HG03378 (cell line): ENCODE data around the gene CHTOP.
"Not testable (repeated sequence)": the region's sequence is repeated elsewhere in the genome, so short reads cannot be mapped to it uniquely, and the experiment has no call there.

Source experiments
- ATAC-seq: cut with Tn5 transposase; IDR thresholded peaks from one replicate; pipeline ENCODE4 v1.9.1; 2021; ENCODE audit warnings: mild to moderate bottlenecking, moderate library complexity; ENCODE audit not compliant: unreplicated experiment

Gene CHTOP

DNA sequence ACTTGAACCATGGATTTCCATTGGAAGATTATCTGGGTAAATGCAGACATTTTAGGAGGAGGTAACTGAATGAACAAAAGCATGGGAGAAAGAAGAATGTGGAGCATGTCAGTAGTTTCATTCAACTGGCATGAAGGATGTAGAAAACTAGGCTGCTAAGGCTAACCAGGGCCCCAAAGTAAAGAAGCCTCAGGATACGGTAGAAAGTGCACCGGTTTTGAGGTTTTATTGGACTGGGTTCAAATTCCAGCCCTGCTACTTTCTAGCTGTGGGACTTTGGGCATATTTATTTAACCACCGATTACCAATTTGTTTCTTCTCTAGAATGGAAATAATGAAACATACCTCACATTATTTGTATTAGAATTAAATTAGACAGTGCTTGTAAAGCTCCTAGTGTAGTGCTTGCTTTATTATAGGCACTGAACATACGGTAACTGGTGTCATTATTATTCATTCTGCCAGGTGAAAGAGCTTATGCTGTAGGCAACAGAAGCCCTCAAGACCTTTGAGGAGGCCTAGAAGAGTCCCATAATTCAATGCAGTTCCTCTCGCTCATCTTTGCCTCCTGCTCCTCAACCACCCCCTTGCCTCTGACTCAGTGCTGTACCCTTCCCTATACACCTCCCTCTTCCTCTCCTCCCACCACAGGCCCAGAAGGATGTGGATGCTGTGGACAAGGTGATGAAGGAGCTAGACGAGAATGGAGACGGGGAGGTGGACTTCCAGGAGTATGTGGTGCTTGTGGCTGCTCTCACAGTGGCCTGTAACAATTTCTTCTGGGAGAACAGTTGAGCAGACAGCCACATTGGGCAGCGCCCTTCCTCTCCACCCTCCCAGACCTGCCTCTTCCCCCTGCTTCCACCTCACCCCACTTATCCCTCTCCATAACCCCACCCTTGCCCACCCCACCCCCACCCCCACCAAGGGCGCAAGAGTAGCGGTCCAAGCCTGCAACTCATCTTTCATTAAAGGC is 2.5 kb upstream of the CHTOP start:
- no peak for ATAC-seq

DNA sequence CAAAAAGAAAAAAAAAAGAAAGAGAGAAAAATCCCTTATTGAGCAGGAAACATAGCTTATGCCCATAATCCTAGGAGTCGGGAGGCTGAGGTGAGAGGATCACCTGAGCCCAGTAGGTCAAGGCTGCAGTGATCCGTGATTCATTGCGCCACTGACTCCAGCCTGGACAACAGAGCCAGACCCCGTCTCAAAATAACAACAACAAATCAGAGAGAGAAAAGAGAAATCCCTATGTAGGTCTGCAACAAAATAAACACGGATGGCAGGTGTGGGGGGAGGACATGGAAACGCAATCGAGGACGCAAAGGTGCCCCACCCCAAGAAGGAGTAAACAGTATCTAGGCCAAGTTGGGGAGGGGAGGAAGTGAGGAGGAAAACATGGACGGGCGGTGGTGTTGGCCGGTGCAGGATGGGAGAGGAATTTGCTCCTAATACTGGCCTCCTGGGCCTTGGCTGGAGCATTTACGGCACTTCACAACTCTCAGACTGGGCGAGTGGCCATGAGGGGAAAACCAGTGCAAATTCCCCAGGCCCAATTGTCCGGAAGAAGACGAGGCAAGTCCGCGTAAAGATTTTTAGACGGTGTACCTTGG is 609 bp upstream of the CHTOP start:
- ATAC-seq = no peak

DNA sequence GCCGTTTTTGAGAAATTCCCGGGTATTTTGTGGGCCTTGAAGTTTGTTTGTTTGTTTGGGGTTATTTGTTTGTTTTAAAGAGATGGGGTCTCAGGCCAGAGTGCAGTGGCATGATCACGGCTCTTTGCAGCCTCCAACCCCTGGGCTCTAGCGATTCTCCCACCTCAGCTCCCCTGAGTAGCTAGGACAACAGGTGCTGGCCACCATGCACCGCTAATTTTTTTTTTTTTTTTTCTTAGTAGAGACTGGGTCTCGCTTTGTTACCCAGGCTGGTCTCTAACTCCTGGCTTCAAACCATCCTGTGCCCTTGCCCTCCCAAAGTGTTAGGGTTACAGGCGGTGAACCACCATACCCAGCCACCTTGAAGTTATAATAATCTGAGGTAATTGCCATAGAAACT is 2.0 kb downstream of the CHTOP start:
- no peak for ATAC-seq

DNA sequence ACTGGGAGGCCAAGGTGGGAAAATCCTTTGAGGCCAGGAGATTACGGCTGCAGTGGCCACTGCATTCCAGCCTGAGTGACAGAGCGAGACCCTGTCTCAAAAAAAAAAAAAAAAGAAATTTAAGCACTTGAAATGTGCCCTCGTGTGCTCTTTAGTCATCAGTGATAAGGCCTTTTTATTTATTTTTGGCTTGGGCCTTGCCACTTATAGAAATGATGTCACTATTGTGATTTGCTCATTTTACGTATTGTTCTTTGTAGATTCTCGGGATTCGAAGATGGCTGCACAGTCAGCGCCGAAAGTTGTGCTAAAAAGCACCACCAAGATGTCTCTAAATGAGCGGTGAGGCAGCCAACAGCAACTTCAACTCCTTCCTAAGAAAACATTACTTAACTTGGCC is 2.4 kb downstream of the CHTOP start:
- ATAC-seq = no peak

DNA sequence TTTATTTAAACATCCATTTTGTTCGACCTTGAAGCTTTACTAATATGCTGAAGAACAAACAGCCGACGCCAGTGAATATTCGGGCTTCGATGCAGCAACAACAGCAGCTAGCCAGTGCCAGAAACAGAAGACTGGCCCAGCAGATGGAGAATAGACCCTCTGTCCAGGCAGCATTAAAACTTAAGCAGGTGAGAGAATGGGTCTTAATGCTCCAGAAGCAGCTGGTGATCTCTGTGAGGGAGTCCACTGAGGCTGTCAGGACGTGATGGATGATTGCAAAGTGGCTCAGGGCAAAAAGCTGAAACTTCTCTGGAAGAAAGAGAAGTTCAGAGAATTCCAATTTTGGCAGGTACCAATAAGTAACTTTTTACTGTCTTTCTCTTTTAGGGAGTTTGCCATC is 4.4 kb downstream of the CHTOP start:
- ATAC-seq = no peak

DNA sequence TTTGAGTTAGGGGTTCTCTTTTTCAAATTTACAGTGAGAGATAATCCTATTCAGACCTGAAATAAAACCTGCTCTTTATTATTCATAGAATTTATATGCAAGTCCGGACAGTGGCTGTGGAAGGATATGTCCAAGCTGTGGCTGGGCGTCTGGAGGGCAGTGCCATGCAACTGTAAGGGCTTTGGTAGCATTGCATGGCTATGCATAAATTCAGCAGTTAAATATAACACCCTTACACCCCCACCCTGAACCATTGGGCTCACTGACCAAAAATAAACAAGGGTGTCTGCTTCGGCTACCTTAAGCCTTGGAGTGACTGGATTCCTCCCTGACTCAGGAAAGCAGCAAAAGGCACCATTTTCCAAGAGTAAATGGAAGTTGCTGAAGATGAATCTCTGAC is 5.4 kb downstream of the CHTOP start:
- ATAC-seq = no peak

DNA sequence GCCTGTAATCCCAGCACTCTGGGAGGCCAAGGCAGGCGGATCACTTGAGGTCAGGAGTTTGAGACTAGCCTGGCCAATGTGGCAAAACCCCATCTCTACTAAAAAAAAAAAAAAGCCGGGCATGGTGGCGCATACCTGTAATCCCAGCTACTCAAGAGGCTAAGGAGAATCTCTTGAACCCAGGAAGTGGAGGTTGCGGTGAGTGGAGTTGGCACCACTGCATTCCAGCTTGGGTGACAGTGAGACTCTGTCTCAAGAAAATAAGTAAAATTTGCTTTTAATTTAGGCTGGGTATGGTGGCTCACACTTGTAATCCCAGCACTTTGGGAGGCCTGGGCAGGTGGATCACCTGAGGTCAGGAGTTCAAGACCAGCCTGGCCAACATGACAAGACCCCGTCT is 6.3 kb downstream of the CHTOP start:
- ATAC-seq = not testable (repeated sequence)

DNA sequence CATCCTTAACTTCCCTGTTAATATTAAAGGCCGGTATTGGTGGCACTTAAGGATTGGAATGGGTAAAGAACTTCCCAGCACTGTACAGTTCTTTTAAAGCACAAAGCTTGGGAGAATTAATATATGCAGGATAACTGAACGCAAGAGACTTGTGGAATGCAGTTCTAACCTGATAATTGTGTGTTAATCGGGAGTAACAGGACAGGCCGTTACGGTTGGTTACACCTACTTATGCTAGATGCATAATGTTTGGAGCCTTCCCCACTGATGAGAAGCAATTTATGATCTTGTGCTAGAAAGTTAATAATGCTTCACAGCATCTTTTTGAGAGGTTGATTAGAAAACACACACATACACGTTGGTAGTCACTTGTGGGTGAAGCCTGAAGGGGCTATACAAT is 7.0 kb downstream of the CHTOP start:
- ATAC-seq = no peak

DNA sequence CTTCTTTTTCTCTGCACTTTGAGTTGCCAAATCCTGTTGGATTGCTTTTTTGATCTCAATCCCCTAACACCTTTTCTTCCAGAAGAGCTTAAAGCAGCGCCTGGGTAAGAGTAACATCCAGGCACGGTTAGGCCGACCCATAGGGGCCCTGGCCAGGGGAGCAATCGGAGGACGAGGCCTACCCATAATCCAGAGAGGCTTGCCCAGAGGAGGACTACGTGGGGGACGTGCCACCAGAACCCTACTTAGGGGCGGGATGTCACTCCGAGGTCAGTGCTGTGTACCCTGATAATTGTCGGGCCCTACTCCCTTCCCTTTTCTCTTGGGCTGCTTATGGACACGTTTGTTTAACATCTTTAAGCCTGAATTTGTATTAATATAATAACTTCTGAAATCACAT is 8.3 kb downstream of the CHTOP start:
- ATAC-seq = no peak

DNA sequence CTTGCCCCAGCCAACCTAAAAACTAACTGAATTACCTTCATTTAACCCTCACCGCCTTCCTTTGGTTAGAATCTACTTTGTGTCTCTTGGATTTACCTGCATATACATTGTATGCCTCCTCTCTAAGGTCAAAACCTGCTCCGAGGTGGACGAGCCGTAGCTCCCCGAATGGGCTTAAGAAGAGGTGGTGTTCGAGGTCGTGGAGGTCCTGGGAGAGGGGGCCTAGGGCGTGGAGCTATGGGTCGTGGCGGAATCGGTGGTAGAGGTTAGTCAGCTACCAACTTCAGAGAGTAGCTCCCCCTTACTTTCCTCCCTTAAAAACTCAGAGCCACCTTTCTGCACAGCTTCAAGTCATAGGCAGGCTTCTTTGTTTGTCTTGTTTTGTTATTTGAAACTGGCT is 9.2 kb downstream of the CHTOP start:
- no peak for ATAC-seq

DNA sequence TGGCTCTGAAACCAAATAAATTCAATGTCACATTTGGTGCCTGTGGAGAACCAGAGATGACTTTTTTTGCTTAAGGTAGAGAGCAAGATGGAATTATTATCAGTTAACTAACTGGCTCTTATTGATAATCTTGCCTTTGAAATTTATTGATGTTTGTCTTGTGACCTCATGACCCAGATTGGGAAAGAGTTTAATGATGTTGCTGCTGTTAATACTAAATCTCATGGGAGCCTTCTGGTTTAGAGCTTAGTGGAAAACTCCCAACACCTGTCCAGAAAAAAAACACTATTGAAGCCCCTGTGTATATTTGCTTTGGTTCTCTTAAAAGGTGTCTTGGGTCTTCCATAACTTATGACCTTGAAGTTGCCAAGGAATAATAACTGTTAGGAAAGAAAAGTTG is 9.9 kb downstream of the CHTOP start:
- ATAC-seq = no peak

DNA sequence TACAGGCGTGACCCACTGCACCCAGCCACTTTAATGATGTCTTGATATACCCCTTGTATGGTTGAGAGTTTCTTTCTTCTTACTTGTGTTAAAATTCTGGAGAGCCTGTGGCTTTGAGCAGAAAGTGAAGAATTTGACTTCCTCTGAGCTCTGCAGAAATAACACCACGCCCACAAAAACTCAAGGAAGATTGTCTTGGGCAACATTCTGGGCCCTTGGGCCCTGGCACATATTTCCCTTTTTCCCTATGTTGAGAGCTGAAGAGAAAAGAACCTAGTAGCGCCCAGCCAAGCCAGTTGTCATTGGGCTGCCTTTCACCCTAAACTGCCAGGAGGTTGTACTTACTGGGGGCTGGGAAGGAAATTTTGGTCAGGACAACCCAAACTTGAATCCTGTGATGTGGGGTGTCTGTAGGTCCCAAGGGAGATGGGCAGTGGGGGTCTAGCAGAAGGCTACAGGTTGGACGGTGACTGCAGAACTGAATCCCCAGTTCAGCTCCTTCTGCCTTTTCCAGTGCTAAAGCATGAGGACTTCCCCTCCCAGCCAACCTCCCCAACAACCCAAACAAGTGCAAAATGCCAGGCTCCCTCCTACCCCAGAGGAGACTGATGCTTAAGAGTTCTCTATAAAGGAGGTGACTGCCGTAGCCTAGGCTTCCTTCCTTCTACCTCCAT is 12.9 kb downstream of the CHTOP start:
- no peak for ATAC-seq

DNA sequence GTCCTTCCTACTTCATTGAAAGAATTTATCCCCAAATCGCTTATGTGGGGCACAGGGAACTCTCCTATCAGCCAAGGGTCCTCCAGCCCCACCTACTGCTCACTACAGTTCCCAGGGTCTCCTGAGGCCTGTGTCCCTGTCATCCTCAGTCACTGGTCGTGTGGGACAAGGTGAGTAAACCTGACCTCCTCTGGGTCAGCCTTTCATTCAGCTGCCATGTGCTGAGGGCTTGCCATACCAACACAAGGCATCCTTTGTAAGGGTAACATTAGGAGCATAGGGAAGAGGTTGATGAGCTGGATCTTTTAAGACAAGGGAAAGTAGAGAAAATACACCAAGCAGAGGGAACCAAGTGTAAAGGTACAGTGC is 13.5 kb downstream of the CHTOP start:
- ATAC-seq = no peak

DNA sequence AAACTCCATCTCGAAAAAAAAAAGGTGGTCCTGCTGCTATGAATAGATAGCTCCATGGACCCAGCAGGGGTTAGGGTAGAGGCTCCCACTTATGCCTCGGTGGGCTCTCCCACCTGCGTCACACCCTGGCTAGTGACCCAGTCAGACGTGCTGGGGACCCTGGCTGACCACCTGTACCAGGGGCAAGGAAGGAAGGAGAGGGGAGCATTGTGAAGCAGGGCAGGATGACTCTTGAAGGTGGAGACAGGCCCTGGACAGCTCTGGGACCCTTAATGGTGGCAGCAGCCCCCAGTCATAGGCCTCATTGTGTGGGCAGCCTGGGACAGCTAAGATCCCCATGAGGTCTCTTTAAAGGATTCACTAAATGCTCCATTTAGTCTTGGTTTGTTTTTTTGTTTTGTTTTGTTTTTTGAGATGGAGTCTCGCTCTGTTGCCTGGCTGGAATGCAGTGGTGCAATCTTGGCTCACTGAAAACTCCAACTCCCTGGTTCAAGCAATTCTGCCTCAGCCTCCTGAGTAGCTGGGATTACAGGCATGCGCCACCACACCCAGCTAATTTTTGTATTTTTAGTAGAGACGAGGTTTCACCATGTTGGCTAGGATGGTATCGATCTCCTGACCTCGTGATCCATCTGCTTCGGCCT is 14.3 kb downstream of the CHTOP start:
- ATAC-seq = no peak

DNA sequence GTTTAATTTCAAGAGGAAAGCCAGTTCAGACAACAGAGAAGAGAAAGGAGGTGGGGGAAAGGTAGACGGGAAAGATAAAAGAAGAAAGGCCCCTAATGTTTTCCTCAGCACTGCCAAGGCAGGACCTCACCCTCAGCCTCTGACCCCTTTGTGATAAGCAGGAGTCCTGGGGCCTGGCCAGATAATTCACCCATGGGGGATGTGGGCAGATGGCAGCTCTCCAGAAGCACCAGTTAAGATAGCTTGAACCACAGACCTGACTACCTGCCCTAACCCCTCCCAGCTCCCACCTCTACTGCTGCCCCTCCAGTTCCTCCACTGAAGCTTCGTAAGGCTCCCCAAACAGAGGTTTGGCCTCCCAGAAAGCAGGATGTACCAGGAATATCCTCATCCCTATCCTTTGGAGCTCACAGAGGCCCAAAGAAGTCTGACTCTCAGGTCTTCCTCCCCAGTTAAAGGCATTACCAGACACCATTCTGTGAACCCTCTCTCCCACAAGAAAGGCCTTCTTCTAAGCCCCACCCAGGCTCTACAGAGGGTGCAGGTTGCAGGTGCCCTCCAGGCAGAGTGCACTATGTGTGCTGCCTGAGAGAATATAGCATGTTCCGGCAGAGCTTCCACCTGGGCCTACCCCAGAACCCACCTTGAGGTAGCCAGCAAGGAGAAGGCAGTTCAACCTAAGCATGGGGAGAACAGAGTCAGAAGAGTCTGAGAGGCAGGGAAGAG is 15.4 kb downstream of the CHTOP start:
- no peak for ATAC-seq

DNA sequence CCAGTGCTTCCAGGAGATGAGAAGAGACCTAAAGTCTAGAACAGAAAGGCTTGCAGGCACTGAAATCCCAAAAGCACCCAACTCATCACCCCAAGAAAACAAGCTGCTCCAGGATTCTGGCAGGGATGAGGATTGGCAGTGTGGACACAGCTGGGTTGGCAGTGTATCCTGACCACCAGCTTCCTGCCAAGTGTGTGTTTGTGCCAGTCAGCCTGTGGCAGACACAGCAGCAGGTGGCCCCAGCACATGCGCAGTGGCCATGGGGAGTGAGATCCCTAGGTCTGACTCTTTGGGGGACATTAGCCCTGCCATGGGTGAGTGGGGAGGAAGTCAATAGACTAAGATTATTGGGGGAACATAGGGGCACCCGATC is 16.0 kb downstream of the CHTOP start:
- ATAC-seq = no peak

DNA sequence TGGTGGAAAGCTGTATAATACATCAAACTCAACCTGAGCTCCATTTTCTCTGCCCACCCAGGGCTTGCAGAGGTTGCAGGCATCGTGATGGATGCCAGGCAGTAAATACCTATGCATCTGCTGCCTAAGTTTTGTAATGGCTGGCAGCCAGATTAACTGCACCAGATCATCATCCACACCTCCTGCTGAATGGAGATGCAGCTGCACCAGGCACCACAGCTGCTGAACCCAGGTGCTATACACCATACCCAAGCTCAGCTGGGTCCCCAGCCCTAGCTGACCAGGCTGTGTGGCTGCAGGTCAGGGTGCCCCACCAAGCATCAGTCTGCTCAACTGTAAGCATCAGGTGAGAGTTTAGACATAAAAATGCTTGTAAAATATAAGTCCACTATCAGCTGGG is 17.9 kb downstream of the CHTOP start:
- no peak for ATAC-seq

DNA sequence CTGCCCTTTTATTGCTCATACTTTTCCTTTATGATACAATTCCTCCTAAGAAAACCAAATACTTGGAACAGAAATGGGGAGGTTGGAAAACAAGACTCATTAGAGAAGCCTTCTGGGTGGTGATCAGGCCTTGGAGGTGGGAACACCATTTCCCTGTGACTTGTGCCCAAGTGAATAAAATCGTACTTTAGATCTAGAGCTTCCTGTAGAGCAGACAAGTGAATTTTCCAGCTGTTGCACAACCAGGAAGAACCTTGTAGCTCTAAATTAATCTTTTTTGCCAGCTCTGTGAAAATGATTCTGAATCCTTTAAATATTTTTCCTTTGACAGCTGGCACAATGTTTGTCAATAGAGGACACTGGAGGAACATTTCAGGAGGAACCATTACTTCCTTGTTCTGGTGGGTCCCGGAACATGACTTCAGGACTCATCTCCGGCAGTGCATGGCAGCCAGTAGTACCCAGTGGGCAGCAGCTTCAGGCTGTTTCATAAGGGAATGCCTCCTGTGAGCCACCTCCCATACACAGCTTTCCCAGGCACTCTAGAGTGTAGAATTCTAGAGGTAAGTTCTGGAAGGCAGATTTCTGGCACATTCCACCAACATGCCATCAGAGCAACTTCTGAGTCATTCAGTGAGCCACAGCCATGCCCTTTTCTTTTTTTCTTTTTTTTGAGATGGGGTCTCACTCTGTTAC is 19.1 kb downstream of the CHTOP start:
- ATAC-seq = no peak

DNA sequence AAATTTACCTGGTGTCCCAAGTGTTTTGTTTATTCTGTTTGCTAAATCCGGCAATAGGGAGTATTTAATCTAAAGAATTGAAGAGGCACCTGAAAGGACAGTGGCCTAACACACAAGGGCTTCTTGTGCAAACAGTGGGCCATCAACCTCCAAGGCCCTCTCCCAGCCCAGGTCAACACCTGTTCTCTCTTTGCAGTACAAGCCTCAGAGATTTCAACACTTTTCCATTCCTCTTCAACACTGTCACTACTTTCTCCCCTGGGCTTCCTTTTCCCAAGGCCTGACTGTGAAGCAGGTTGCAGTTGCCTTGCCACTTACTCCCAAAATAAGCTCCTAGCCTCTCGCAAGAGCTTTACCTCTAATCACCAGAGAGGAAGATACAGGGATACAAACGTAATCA is 21.5 kb downstream of the CHTOP start:
- no peak for ATAC-seq

DNA sequence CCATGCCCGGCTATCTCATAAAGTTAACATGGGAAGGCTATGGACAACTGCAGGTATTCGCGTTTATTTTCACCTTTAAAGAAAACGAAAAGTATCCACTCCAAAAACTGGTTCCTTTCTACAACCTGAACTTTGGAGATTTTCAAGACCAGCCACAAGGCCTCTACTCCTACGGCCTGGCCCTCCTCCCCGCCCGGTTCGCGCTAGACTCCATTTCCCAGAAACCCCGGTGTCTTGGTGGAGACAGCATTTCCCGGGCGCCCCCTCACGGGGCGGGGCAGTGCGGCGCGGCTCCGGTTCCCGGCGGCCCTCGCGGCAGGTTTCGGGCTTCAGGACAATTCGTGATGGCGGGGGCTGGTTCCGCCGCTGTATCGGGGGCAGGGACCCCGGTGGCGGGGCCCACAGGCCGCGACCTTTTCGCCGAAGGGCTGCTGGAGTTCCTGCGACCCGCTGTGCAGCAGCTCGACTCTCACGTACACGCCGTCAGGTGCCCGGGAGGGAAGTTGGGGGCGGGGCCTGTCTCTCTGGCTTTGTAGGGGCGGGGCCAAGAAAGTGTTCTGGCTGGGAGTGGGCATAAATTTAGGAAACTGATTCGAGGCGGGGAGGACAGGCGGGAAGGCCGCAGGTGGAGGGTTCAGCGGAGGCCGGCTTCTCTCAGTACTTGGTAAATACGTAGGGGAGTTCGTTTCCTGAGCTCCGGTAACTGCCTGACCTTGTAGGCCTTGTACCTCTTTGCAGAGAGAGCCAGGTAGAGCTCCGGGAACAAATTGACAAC is 24.7 kb downstream of the CHTOP start, which contains the start of gene SNAPIN:
Gene SNAPIN (plus strand): TSS at position 304 of the 775 bp plus-strand sequence. CDS start 41 bp downstream, at position 345.
- ATAC-seq = peak; percentile 74
